HepG2 (cell line): ENCODE results near the gene USP35. TPM values are rescaled to one million over a fixed set of nuclear protein-coding genes. Genes with fewer than 3 reads are reported as not detected.
"Not testable (repeated sequence)": the region's sequence is repeated elsewhere in the genome, so short reads cannot be mapped to it uniquely, and the experiment has no call there.

Source experiments
- ATAC-seq: fragments of 200-7000 bp; cut with Tn5 transposase; 3 replicates; pipeline ENCODE4 v1.9.1; 2020; ENCODE audit warnings: mild to moderate bottlenecking, moderate library complexity
- BruUV-seq: library from RNA; stranded (reverse); fragments of 400-500 nt; replicated peaks from 2 replicates; lab custom pipeline; 2021; lab: Mats Ljungman, UMichigan
- CTCF ChIA-PET: fragments of 300-600 bp; formaldehyde crosslinking; extraction: SDS; loops from one replicate; lab custom pipeline; 2021; ENCODE audit warnings: low total read pairs, inconsistent platforms, low intra/inter-chr PET ratio; lab: Yijun Ruan, JAX
- POLR2A ChIA-PET: fragments of 350-600 bp; sonication (Branson Sonifier 250); formaldehyde crosslinking; loops from one replicate; lab custom pipeline; 2020; ENCODE audit warnings: antibody characterized with exemption, inconsistent platforms; lab: Yijun Ruan, JAX
- DNase-seq: peaks from one replicate; pipeline ENCODE4 v3.0.0-alpha.2; 2015; ENCODE audit warnings: low spot score
- FAIRE-seq: peaks from 3 replicates; lab custom pipeline; 2011; peaks lifted over from hg19 to GRCh38; lab: Jason Lieb, UNC
- H2AFZ ChIP-seq: one replicate; pipeline ENCODE4 v1.6.1; 2011; ENCODE audit warnings: low read length, inconsistent platforms
- H3K27ac ChIP-seq: fragments of 300-600 bp; 3 replicates; pipeline ENCODE4 v1.8.0; 2011; ENCODE audit warnings: mixed run types, mild to moderate bottlenecking, mixed read lengths, low read length, inconsistent platforms; ENCODE audit not compliant: insufficient read depth; ENCODE audit errors: extremely low read length
- H3K27me3 ChIP-seq, 2 experiments: fragments of 200-600 bp in 1 of 2; 2 replicates in 1 of 2; 3 replicates in 1 of 2; pipeline versions ENCODE4 v1.6.0 to v1.8.0; 2011; ENCODE audit warnings: low read length in 2 of 2, mild to moderate bottlenecking in 2 of 2, moderate library complexity in 2 of 2, inconsistent platforms in 1 of 2; ENCODE audit not compliant: insufficient read depth in 2 of 2, control insufficient read depth in 1 of 2
- H3K36me3 ChIP-seq, 2 experiments: fragments of 200-600 bp in 1 of 2; replicated peaks in 1 of 2; 2 replicates in 1 of 2; 3 replicates in 1 of 2; pipeline versions ENCODE4 v1.5.1 to v1.8.0; 2011; ENCODE audit warnings: low read length in 2 of 2, inconsistent platforms in 1 of 2; ENCODE audit not compliant: insufficient read depth in 2 of 2, control insufficient read depth in 1 of 2
- H3K4me1 ChIP-seq: 2 replicates; pipeline ENCODE4 v1.5.1; 2012; ENCODE audit warnings: low read length, inconsistent platforms; ENCODE audit not compliant: insufficient read depth
- H3K4me2 ChIP-seq: 2 replicates; pipeline ENCODE4 v1.6.0; 2011; ENCODE audit warnings: low read depth, low read length, inconsistent platforms
- H3K4me3 ChIP-seq, 3 experiments: fragments of 200-600 bp in 1 of 3; sonication (generic), shearing (Covaris generic) in 1 of 3; replicated peaks in 1 of 3; 2 replicates each; pipeline ENCODE4 v1.5.1; 2011 to 2016; ENCODE audit warnings: low read length in 3 of 3, inconsistent platforms in 2 of 3, low read depth in 2 of 3, mild to moderate bottlenecking in 2 of 3, control low read depth in 1 of 3, mixed read lengths in 1 of 3; ENCODE audit not compliant: insufficient read depth in 1 of 3
- H3K79me2 ChIP-seq: one replicate; pipeline ENCODE4 v1.6.1; 2011; ENCODE audit warnings: low read length, inconsistent platforms; ENCODE audit not compliant: insufficient read depth
- H3K9ac ChIP-seq: 2 replicates; pipeline ENCODE4 v1.6.0; 2011; ENCODE audit warnings: mild to moderate bottlenecking, low read depth, low read length, inconsistent platforms; ENCODE audit not compliant: insufficient read depth
- H3K9me3 ChIP-seq: 2 replicates; pipeline ENCODE4 v1.5.1; 2012; ENCODE audit warnings: mild to moderate bottlenecking, low read length
- H4K20me1 ChIP-seq: 2 replicates; pipeline ENCODE4 v1.6.0; 2011; ENCODE audit warnings: inconsistent platforms, mild to moderate bottlenecking, low read length, moderate library complexity; ENCODE audit not compliant: insufficient read depth
- CCDC6 ChIP-seq: sonication (generic); formaldehyde crosslinking; IDR thresholded peaks from 2 replicates; pipeline ENCODE4 v1.8.1; 2022; ENCODE audit warnings: mild to moderate bottlenecking, missing genetic modification reagents, moderate library complexity
- HMG20A ChIP-seq: IDR thresholded peaks from 2 replicates; pipeline ENCODE4 v1.6.1; 2016; ENCODE audit warnings: borderline replicate concordance
- ZBTB7A ChIP-seq: sonication (generic); formaldehyde crosslinking; IDR thresholded peaks from 2 replicates; pipeline ENCODE4 v1.8.0; 2022; ENCODE audit warnings: mild to moderate bottlenecking, missing genetic modification reagents
- ZNF331 ChIP-seq: sonication (generic); formaldehyde crosslinking; IDR thresholded peaks from 2 replicates; pipeline ENCODE4 v1.4.0; 2020; ENCODE audit warnings: missing genetic modification reagents
- ZNF850 ChIP-seq: sonication (generic); formaldehyde crosslinking; conservative IDR thresholded peaks from 2 replicates; pipeline ENCODE4 v1.9.0; 2021; ENCODE audit warnings: mild to moderate bottlenecking, missing genetic modification reagents
- WGBS: methylation state at CpG from one replicate; pipeline ENCODE4 v1.1.6; 2017; ENCODE audit warnings: low lambda C conversion rate; 5-methylcytosine and 5-hydroxymethylcytosine counted together
- in situ Hi-C: cut with HindIII; loops from 2 replicates; pipeline ENCODE4 v1.10.0; 2017; ENCODE audit warnings: low pct_unique_long_range_greater_than_20kb; ENCODE audit not compliant: extremely low pct_ligation_motif_present
- intact Hi-C: fragments of 100-400 bp; cut with micrococcal nuclease; formaldehyde crosslinking; loops from one replicate; pipeline ENCODE4 v1.10.0; 2022; ENCODE audit not compliant: unreplicated experiment
- polyA plus RNA-seq, 8 experiments: library from polyadenylated mRNA; depleted of rRNA in 3 of 8; stranded (reverse) in 7 of 8; unstranded in 1 of 8; fragments of >200 nt; fragmentation: Illumina TruSeq in 4 of 8; extraction: Trizol in 4 of 8; gene quantifications; 2 replicates each; pipeline versions ENCODE4 v1.2.1 to v1.2.3, GENCODE V29; 2011 to 2016; ENCODE audit warnings: low read depth in 4 of 8, missing spikeins in 1 of 8, mixed read lengths in 1 of 8; ENCODE audit not compliant: insufficient read depth in 1 of 8
- total RNA-seq, 5 experiments: library from RNA; depleted of rRNA; stranded (reverse); fragments of >200 nt; fragmentation: Illumina TruSeq; extraction: Trizol; gene quantifications; 2 replicates each; pipeline ENCODE4 v1.2.3, GENCODE V29; 2016; ENCODE audit warnings: low read depth in 1 of 5
- TF ChIP-seq, protein P1 (sequence below): sonication (generic); formaldehyde crosslinking; IDR thresholded peaks from 2 replicates; pipeline ENCODE4 v1.8.1; 2022; ENCODE audit warnings: low read depth, mild to moderate bottlenecking, missing genetic modification reagents
- TF ChIP-seq, protein P2 (sequence below): sonication (generic); formaldehyde crosslinking; IDR thresholded peaks from 2 replicates; pipeline ENCODE4 v1.5.1; 2020; ENCODE audit warnings: mild to moderate bottlenecking, missing genetic modification reagents, borderline replicate concordance
- TF ChIP-seq, protein P3 (sequence below): IDR thresholded peaks from 2 replicates; pipeline ENCODE4 v1.6.1; 2016
- TF ChIP-seq, protein P4 (sequence below): IDR thresholded peaks from 2 replicates; pipeline ENCODE4 v1.6.1; 2016; ENCODE audit warnings: mild to moderate bottlenecking

The USP35 gene
- total and polyA plus RNA-seq, 2 of the 13 experiments (the other 11 are each of a cell fraction or from before 2014, with no cell fraction given): 4.6 to 7.7 TPM

DNA sequence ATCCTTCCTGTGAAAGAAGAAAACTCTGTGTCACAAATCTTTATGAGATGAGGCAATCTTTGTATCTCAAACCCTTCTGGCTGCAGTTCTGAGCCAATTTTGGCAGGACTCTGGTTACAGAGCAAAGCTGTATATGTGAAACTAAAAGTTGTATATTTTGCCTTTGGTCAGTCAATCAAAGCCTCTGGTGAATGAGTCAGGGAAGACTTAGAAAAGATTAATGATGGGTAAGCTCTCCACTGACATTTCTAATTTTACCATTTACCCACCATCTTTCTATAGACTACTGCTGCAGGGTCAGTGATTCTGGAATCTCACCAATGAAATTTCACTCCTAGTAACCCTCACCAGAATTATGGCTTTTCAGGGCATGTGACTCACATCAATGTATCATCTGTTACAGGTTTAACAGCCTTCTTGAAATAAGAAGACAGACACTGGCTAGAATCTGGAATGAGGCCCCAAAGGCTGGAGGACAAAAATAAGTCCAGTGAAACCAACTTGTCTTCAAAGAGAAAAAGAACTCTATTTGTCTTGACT, 43.3 kb downstream of the USP35 start (continued):
- TF ChIP-seq, protein P1, sequence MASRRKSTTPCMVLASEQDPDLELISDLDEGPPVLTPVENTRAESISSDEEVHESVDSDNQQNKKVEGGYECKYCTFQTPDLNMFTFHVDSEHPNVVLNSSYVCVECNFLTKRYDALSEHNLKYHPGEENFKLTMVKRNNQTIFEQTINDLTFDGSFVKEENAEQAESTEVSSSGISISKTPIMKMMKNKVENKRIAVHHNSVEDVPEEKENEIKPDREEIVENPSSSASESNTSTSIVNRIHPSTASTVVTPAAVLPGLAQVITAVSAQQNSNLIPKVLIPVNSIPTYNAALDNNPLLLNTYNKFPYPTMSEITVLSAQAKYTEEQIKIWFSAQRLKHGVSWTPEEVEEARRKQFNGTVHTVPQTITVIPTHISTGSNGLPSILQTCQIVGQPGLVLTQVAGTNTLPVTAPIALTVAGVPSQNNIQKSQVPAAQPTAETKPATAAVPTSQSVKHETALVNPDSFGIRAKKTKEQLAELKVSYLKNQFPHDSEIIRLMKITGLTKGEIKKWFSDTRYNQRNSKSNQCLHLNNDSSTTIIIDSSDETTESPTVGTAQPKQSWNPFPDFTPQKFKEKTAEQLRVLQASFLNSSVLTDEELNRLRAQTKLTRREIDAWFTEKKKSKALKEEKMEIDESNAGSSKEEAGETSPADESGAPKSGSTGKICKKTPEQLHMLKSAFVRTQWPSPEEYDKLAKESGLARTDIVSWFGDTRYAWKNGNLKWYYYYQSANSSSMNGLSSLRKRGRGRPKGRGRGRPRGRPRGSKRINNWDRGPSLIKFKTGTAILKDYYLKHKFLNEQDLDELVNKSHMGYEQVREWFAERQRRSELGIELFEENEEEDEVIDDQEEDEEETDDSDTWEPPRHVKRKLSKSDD (CRISPR knock-in tag): no peak
- TF ChIP-seq, protein P2, sequence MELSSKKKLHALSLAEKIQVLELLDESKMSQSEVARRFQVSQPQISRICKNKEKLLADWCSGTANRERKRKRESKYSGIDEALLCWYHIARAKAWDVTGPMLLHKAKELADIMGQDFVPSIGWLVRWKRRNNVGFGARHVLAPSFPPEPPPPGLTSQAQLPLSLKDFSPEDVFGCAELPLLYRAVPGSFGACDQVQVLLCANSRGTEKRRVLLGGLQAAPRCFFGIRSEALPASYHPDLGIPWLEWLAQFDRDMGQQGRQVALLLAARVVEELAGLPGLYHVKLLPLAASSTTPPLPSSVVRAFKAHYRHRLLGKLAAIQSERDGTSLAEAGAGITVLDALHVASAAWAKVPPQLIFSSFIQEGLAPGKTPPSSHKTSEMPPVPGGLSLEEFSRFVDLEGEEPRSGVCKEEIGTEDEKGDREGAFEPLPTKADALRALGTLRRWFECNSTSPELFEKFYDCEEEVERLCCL (CRISPR knock-in tag): no peak
- TF ChIP-seq, protein P3, sequence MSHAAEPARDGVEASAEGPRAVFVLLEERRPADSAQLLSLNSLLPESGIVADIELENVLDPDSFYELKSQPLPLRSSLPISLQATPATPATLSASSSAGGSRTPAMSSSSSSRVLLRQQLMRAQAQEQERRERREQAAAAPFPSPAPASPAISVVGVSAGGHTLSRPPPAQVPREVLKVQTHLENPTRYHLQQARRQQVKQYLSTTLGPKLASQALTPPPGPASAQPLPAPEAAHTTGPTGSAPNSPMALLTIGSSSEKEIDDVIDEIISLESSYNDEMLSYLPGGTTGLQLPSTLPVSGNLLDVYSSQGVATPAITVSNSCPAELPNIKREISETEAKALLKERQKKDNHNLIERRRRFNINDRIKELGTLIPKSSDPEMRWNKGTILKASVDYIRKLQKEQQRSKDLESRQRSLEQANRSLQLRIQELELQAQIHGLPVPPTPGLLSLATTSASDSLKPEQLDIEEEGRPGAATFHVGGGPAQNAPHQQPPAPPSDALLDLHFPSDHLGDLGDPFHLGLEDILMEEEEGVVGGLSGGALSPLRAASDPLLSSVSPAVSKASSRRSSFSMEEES (CRISPR knock-in tag): no peak
- TF ChIP-seq HMG20A (CRISPR knock-in tag) (no peak), ZNF331 (CRISPR knock-in tag) (no peak), ZNF850 (CRISPR knock-in tag) (no peak), ZBTB7A (CRISPR knock-in tag) (no peak), CCDC6 (CRISPR knock-in tag) (no peak)
- TF ChIP-seq, protein P4, sequence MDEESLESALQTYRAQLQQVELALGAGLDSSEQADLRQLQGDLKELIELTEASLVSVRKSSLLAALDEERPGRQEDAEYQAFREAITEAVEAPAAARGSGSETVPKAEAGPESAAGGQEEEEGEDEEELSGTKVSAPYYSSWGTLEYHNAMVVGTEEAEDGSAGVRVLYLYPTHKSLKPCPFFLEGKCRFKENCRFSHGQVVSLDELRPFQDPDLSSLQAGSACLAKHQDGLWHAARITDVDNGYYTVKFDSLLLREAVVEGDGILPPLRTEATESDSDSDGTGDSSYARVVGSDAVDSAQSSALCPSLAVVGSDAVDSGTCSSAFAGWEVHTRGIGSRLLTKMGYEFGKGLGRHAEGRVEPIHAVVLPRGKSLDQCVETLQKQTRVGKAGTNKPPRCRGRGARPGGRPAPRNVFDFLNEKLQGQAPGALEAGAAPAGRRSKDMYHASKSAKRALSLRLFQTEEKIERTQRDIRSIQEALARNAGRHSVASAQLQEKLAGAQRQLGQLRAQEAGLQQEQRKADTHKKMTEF: no peak

DNA sequence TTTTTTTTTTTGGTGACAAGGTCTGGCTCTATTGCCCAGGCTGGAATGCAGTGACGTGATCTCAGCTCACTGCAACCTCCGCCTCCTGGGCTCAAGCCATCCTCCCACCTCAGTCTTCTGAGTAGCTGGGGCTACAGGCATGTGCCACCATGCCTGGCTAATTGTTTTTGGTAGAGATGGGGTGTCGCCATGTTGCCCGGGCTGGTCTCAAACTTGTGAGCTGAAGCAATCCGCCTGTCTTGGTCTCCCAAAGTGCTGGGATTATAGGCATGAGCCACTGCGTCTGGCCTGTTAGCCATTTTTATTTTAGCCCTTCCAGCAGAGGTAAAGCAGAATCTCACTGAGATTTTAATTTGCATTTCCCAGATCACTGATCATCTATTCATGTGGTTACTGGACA, 44.3 kb downstream of the USP35 start:
- H3K27ac ChIP-seq, H3K9ac ChIP-seq, H3K4me2 ChIP-seq, H3K36me3 ChIP-seq, H3K9me3 ChIP-seq, CTCF ChIA-PET, H3K4me3 ChIP-seq, H2AFZ ChIP-seq, DNase-seq, H4K20me1 ChIP-seq, H3K79me2 ChIP-seq, BruUV-seq, FAIRE-seq, POLR2A ChIA-PET, intact Hi-C loops, H3K27me3 ChIP-seq, in situ Hi-C loops, ATAC-seq: not testable (repeated sequence)
- 98% methylated on average over 4 of the region's 6 CpGs for WGBS
- H3K4me1 ChIP-seq: peaks cover 18% of the 10 kb centered on the region
